Measurements from ENCODE around the gene ZFR2. TPM values are rescaled to one million over a fixed set of nuclear protein-coding genes. Genes with fewer than 3 reads are reported as not detected.
"Not testable (repeated sequence)": the region's sequence is repeated elsewhere in the genome, so short reads cannot be mapped to it uniquely, and the experiment has no call there.

The ZFR2 gene
- total RNA-seq, 1 donor from 2014 or later = not detected

- TF ChIP-seq CTCF (IDR thresholded peaks at IDR 0.05) (no peak), POLR2AphosphoS5 (IDR thresholded peaks at IDR 0.05; ENCODE audit: insufficient read depth in 1 of 2, low read depth in 1 of 2) (no peak), POLR2A (IDR thresholded peaks at IDR 0.05) (no peak)
- no peaks in the 10 kb centered on the region for H3K36me3 ChIP-seq
- no peaks in the 10 kb centered on the region for H3K9me3 ChIP-seq
- intact Hi-C loops (cut with DNase I) = no loop called here
- H3K4me3 ChIP-seq = no peak overlapping the region
- DNase-seq (ENCODE audit: extremely low spot score in 2 of 2) = no peak
- no peak overlapping the region for H3K27ac ChIP-seq
- no peaks in the 10 kb centered on the region for H3K27me3 ChIP-seq
- H3K4me1 ChIP-seq = peaks cover 5% of the 10 kb centered on the region
These were observed 51.1 kb downstream of the ZFR2 start for GRCh38 chr19:3817761-3818160.

- DNase-seq (ENCODE audit: extremely low spot score in 2 of 2) = no peak
- TF ChIP-seq POLR2AphosphoS5 (IDR thresholded peaks at IDR 0.05; ENCODE audit: insufficient read depth in 1 of 2, low read depth in 1 of 2) (no peak), POLR2A (IDR thresholded peaks at IDR 0.05) (no peak), CTCF (IDR thresholded peaks at IDR 0.05) (no peak)
- Histone ChIP-seq H3K4me1 (peaks cover 5% of the 10 kb centered on the region), H3K9me3 (no peaks in the 10 kb centered on the region), H3K27me3 (no peaks in the 10 kb centered on the region), H3K36me3 (no peaks in the 10 kb centered on the region), H3K27ac (no peak overlapping the region), H3K4me3 (no peak overlapping the region)
- intact Hi-C loops (cut with DNase I) = no loop called here
These were observed 52.1 kb downstream of the ZFR2 start for GRCh38 chr19:3816566-3817218.

GRCh38 chr19:3816148-3816547, 52.7 kb downstream of the ZFR2 start:
- H3K27ac ChIP-seq; H3K9me3 ChIP-seq; intact Hi-C loops (cut with DNase I); DNase-seq (ENCODE audit: extremely low spot score in 2 of 2); H3K36me3 ChIP-seq; H3K4me1 ChIP-seq; H3K4me3 ChIP-seq; H3K27me3 ChIP-seq: not testable (repeated sequence)

- H3K27ac ChIP-seq = no peak overlapping the region
- no peaks in the 10 kb centered on the region for H3K36me3 ChIP-seq
- TF ChIP-seq POLR2AphosphoS5 (IDR thresholded peaks at IDR 0.05; ENCODE audit: insufficient read depth in 1 of 2, low read depth in 1 of 2) (no peak), CTCF (IDR thresholded peaks at IDR 0.05) (no peak), POLR2A (IDR thresholded peaks at IDR 0.05) (no peak)
- H3K4me1 ChIP-seq = peaks cover 5% of the 10 kb centered on the region
- H3K4me3 ChIP-seq = no peak overlapping the region
- no peaks in the 10 kb centered on the region for H3K9me3 ChIP-seq
- intact Hi-C loops (cut with DNase I) = no loop called here
- no peaks in the 10 kb centered on the region for H3K27me3 ChIP-seq
- DNase-seq (ENCODE audit: extremely low spot score in 2 of 2) = no peak
These were observed 54.2 kb downstream of the ZFR2 start for GRCh38 chr19:3814648-3815047.

GRCh38 chr19:3813473-3814392, 55.1 kb downstream of the ZFR2 start:
- intact Hi-C loops (cut with DNase I) = no loop called here
- Histone ChIP-seq H3K4me3 (no peak overlapping the region), H3K4me1 (peaks cover 5% of the 10 kb centered on the region), H3K36me3 (no peaks in the 10 kb centered on the region), H3K27me3 (no peaks in the 10 kb centered on the region), H3K9me3 (no peaks in the 10 kb centered on the region), H3K27ac (no peak overlapping the region)
- TF ChIP-seq POLR2AphosphoS5 (IDR thresholded peaks at IDR 0.05; ENCODE audit: insufficient read depth in 1 of 2, low read depth in 1 of 2) (no peak), POLR2A (IDR thresholded peaks at IDR 0.05) (no peak), CTCF (IDR thresholded peaks at IDR 0.05) (no peak)
- DNase-seq (ENCODE audit: extremely low spot score in 2 of 2) = no peak
